ENCODE measurements around the gene YTHDF2. TPM values are rescaled to one million over a fixed set of nuclear protein-coding genes. Genes with fewer than 3 reads are reported as not detected.

YTHDF2 gene
- total and polyA plus RNA-seq, 9 of the 15 experiments (the other 6 are each of a cell fraction or from before 2014, with no cell fraction given), result 41.0 to 111 (median 83.3) TPM

DNA sequence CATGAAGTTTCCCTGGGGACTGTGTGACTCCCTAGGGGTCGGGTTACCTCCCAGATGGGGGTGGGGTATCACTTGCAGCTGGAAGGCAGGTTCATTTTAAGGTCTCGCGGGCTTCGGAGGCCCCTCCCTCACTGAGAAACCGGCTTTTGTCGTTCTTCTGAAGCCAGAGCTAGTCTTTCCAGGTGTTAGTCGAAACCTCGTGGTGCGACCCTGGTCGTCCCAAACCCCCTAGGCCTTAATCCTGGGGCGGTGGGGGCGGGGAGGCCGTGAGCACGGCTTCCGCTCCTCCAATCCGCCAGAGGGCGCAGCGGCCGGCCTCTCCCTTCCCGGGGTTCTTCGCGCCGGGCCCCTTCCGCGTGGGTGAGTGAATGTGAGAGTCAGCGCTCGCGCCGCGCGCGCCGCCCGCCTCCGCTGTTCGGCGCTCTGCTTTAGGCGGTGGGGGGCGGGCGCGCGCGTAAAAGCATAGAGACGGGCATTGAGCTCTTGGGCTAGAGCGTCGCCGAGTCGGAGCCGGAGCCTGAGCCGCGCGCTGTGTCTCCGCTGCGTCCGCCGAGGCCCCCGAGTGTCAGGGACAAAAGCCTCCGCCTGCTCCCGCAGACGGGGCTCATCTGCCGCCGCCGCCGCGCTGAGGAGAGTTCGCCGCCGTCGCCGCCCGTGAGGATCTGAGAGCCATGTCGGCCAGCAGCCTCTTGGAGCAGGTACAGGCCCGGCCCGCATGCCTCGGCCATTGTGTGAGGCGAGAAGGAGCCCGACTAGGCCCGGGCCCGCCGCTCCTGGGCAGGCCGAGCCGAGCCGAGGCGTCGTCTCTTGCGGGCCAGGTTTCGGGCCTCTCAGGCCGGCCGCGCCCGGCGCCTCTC, at the start of gene YTHDF2 (continued):
- peak; percentile 56; the same call in 1 of the 2 replicates for TF ChIP-seq RERE (CRISPR knock-in tag; IDR thresholded peaks at IDR 0.05; ENCODE audit: borderline replicate concordance)
- TF ChIP-seq BCL6 (CRISPR knock-in tag; IDR thresholded peaks at IDR 0.05), result no peak
- peak; percentile 90 for TF ChIP-seq HDAC2 (IDR thresholded peaks at IDR 0.05)
- peak; percentile 93 for TF ChIP-seq TAF1 (IDR thresholded peaks at IDR 0.05; ENCODE audit: control insufficient read depth, extremely low read depth, insufficient read depth, low read length, severe bottlenecking)
- TF ChIP-seq GABPB1 (CRISPR knock-in tag; IDR thresholded peaks at IDR 0.05), result peak; percentile 93
- peak; percentile 92 for TF ChIP-seq ZNF766 (CRISPR knock-in tag; conservative IDR thresholded peaks at IDR 0.05)
- 0 out of 4 replicates have a peak, but pooled peaks of 1 of the 2 experiments have one; percentile 19 for TF ChIP-seq MLX (CRISPR knock-in tag; conservative IDR thresholded peaks at IDR 0.05)
- TF ChIP-seq ZBTB33 (CRISPR knock-in tag; IDR thresholded peaks at IDR 0.05), result peak; percentile 83
- no peak for TF ChIP-seq ZBTB8A (IDR thresholded peaks at IDR 0.05; ENCODE audit: partially characterized antibody)
- TF ChIP-seq CC2D1A (IDR thresholded peaks at IDR 0.05), result peak; percentile 88; the same call in 1 of the 2 replicates
- no peak for TF ChIP-seq HNRNPUL1 (IDR thresholded peaks at IDR 0.05; ENCODE audit: low read length)
- TF ChIP-seq, protein P1, sequence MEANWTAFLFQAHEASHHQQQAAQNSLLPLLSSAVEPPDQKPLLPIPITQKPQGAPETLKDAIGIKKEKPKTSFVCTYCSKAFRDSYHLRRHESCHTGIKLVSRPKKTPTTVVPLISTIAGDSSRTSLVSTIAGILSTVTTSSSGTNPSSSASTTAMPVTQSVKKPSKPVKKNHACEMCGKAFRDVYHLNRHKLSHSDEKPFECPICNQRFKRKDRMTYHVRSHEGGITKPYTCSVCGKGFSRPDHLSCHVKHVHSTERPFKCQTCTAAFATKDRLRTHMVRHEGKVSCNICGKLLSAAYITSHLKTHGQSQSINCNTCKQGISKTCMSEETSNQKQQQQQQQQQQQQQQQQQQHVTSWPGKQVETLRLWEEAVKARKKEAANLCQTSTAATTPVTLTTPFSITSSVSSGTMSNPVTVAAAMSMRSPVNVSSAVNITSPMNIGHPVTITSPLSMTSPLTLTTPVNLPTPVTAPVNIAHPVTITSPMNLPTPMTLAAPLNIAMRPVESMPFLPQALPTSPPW (CRISPR knock-in tag; IDR thresholded peaks at IDR 0.05), result peak; percentile 93
- TF ChIP-seq NR2C1 (IDR thresholded peaks at IDR 0.05), result peak; percentile 70
- peak; percentile 61; the same call in 1 of the 2 replicates for TF ChIP-seq NR2C1 (tag; IDR thresholded peaks at IDR 0.05)
- TF ChIP-seq ZNF311 (CRISPR knock-in tag; IDR thresholded peaks at IDR 0.05), result no peak
